GM21529 (cell line): ENCODE results near the gene DGAT2.

Experiments used
- ATAC-seq: cut with Tn5 transposase; IDR thresholded peaks from one replicate; pipeline ENCODE4 v1.9.1; 2021; ENCODE audit not compliant: unreplicated experiment

The DGAT2 gene

GRCh38 chr11:75779960-75780359 lies 11.4 kb downstream of the DGAT2 start:
- ATAC-seq, result no peak

- ATAC-seq, result no peak
Observed at GRCh38 chr11:75780888-75781287, 12.3 kb downstream of the DGAT2 start.

GRCh38 chr11:75781296-75781695 lies 12.7 kb downstream of the DGAT2 start:
- ATAC-seq, result no peak

GRCh38 chr11:75781831-75782230 lies 13.3 kb downstream of the DGAT2 start:
- no peak for ATAC-seq

- no peak for ATAC-seq
Observed at GRCh38 chr11:75782540-75783263, 14.1 kb downstream of the DGAT2 start.

GRCh38 chr11:75783416-75784084 lies 15.0 kb downstream of the DGAT2 start:
- ATAC-seq, result no peak

GRCh38 chr11:75784085-75784478 lies 15.5 kb downstream of the DGAT2 start:
- ATAC-seq, result no peak

GRCh38 chr11:75784506-75784905 lies 15.9 kb downstream of the DGAT2 start:
- ATAC-seq, result no peak

GRCh38 chr11:75785187-75785586 lies 16.6 kb downstream of the DGAT2 start:
- no peak for ATAC-seq

GRCh38 chr11:75786101-75786736 lies 17.6 kb downstream of the DGAT2 start:
- ATAC-seq, result no peak

GRCh38 chr11:75789521-75789920 lies 20.9 kb downstream of the DGAT2 start:
- no peak for ATAC-seq

GRCh38 chr11:75790986-75791385 lies 22.4 kb downstream of the DGAT2 start:
- no peak for ATAC-seq

GRCh38 chr11:75792127-75792731 lies 23.7 kb downstream of the DGAT2 start:
- ATAC-seq, result no peak

GRCh38 chr11:75792997-75793800 lies 24.6 kb downstream of the DGAT2 start:
- ATAC-seq, result no peak

- no peak for ATAC-seq
Observed at GRCh38 chr11:75793966-75794365, 25.4 kb downstream of the DGAT2 start.

GRCh38 chr11:75795276-75796090 lies 26.9 kb downstream of the DGAT2 start:
- no peak for ATAC-seq

GRCh38 chr11:75796091-75796435 lies 27.5 kb downstream of the DGAT2 start:
- no peak for ATAC-seq

GRCh38 chr11:75797116-75797515 lies 28.5 kb downstream of the DGAT2 start:
- ATAC-seq, result no peak

GRCh38 chr11:75797792-75798191 lies 29.2 kb downstream of the DGAT2 start:
- ATAC-seq, result no peak

- no peak for ATAC-seq
Observed at GRCh38 chr11:75800136-75800675, 31.6 kb downstream of the DGAT2 start.
